ENCODE data around the gene CDC26. TPM values are rescaled to one million over a fixed set of nuclear protein-coding genes. Genes with fewer than 3 reads are reported as not detected.

Gene CDC26
- total RNA-seq, 1 donor from 2014 or later, result 34.8 TPM

DNA sequence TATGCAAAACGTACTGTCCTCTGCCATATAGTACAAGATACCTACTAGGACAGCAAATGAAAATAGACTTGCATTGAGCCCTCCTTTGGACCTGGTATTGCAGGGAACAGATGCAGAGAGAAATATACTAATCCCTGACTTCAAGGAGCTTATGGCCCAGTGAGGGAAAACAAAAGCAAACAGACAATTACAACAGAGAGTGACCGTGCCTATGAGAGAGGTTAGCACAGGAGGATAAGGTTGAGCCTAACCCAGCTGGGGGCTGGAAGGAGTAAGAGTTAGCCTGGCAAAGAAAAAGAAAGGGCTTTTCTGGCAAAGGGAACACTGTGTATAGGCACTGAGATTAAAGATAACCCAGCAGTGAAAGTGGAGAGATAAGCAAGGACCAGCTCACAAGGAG lies 5.5 kb downstream of the CDC26 start:
- TF ChIP-seq, protein P1, sequence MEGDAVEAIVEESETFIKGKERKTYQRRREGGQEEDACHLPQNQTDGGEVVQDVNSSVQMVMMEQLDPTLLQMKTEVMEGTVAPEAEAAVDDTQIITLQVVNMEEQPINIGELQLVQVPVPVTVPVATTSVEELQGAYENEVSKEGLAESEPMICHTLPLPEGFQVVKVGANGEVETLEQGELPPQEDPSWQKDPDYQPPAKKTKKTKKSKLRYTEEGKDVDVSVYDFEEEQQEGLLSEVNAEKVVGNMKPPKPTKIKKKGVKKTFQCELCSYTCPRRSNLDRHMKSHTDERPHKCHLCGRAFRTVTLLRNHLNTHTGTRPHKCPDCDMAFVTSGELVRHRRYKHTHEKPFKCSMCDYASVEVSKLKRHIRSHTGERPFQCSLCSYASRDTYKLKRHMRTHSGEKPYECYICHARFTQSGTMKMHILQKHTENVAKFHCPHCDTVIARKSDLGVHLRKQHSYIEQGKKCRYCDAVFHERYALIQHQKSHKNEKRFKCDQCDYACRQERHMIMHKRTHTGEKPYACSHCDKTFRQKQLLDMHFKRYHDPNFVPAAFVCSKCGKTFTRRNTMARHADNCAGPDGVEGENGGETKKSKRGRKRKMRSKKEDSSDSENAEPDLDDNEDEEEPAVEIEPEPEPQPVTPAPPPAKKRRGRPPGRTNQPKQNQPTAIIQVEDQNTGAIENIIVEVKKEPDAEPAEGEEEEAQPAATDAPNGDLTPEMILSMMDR (conservative IDR thresholded peaks at IDR 0.05), result no peak
- Mint-ChIP-seq H3K4me3 (no peak overlapping the region), H3K27ac (no peak overlapping the region), H3K9me3 (no peaks in the 10 kb centered on the region), H3K27me3 (no peaks in the 10 kb centered on the region), H3K36me3 (peaks cover 22% of the 10 kb centered on the region), H3K4me1 (ENCODE audit: unreplicated experiment) (peaks cover 6% of the 10 kb centered on the region)
- no peak for DNase-seq (ENCODE audit: extremely low spot score, unreplicated experiment)

DNA sequence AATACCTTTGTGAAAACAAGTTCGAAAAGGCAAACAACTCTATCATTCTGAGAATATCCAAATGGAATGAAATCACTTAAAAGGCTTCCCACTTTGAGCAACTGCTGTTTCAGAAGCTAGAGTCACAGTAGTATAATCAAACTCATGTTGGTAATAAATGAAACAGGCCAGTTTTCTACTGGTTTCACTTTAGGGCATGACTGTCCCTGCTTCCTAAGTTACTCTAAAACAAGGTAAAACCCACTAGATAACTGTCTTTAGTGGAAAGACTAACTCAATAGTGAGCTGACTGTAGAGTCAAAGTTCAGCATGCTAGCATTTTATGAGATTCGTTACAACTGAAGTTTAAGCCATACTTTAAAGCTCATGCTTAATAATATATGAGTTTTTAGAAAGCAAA lies 6.0 kb downstream of the CDC26 start:
- no peaks in the 10 kb centered on the region for H3K27me3 Mint-ChIP-seq
- H3K27ac Mint-ChIP-seq, result no peak overlapping the region
- TF ChIP-seq, protein P1 (conservative IDR thresholded peaks at IDR 0.05), result no peak
- DNase-seq (ENCODE audit: extremely low spot score, unreplicated experiment), result no peak
- no peaks in the 10 kb centered on the region for H3K9me3 Mint-ChIP-seq
- H3K4me3 Mint-ChIP-seq, result no peak overlapping the region
- H3K36me3 Mint-ChIP-seq, result peaks cover 24% of the 10 kb centered on the region
- H3K4me1 Mint-ChIP-seq (ENCODE audit: unreplicated experiment), result peaks cover 4% of the 10 kb centered on the region

DNA sequence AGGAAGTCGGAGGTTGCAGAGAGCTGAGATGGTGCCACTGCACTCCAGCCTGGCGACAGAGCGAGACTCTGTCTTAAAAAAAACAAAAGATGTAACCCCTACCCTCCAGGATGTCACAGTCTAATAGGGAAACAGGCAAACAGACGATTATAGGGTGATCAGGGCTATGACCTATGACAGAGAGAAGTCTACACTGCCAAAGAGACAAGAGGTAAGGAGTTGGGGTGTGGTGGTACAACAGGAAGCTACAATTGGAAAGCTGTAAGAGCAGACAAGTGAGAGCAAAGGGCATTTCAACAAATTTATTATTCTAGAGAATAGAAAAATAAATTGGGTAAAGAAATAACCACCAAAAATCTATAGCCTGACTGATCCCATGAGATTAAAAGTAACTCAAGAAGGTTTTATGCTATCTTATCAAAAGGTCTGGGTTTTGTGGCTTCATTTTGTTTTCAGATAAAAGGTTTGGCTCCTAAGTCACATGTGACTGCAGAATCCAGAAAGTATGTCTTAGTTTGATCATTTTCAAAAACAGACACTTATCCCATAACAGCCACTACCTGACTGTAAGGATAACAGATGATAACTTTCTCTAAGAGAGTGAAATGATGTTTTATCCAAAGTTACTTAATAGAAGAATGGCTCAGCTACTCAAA lies 7.3 kb downstream of the CDC26 start:
- Mint-ChIP-seq H3K4me3 (no peak overlapping the region), H3K36me3 (peaks cover 24% of the 10 kb centered on the region), H3K9me3 (no peaks in the 10 kb centered on the region)

DNA sequence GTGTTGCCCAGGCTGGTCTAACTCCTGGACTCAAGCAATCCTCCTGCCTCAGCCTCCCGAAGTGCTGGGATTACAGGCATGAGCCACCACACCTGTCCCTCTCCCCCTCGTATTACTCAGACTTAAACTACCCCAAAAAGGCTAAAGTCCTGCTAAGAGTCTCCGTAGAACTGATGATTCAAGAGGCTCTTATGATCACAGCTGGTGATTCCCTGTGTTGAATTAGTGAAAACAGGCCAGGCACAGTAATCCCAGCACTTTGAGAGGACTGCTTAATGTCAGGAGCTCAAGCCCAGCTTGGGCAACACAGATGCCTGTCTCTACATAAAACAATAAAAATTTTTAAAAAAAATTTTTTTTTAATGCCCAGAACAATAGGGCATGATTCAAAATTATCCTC lies 9.2 kb downstream of the CDC26 start:
- H3K4me3 Mint-ChIP-seq, result no peak overlapping the region
- no peaks in the 10 kb centered on the region for H3K27me3 Mint-ChIP-seq
- H3K27ac Mint-ChIP-seq, result no peak overlapping the region
- TF ChIP-seq, protein P1 (conservative IDR thresholded peaks at IDR 0.05), result no peak
- DNase-seq (ENCODE audit: extremely low spot score, unreplicated experiment), result no peak
- H3K4me1 Mint-ChIP-seq (ENCODE audit: unreplicated experiment), result no peaks in the 10 kb centered on the region
- peaks cover 31% of the 10 kb centered on the region for H3K36me3 Mint-ChIP-seq
- H3K9me3 Mint-ChIP-seq, result no peaks in the 10 kb centered on the region

More for the DNA sequence above, 7.3 kb downstream of the CDC26 start:
- DNase-seq (ENCODE audit: extremely low spot score, unreplicated experiment), result no peak
- Mint-ChIP-seq H3K27ac (no peak overlapping the region), H3K4me1 (ENCODE audit: unreplicated experiment) (no peaks in the 10 kb centered on the region), H3K27me3 (no peaks in the 10 kb centered on the region)
- TF ChIP-seq, protein P1 (conservative IDR thresholded peaks at IDR 0.05), result no peak

DNA sequence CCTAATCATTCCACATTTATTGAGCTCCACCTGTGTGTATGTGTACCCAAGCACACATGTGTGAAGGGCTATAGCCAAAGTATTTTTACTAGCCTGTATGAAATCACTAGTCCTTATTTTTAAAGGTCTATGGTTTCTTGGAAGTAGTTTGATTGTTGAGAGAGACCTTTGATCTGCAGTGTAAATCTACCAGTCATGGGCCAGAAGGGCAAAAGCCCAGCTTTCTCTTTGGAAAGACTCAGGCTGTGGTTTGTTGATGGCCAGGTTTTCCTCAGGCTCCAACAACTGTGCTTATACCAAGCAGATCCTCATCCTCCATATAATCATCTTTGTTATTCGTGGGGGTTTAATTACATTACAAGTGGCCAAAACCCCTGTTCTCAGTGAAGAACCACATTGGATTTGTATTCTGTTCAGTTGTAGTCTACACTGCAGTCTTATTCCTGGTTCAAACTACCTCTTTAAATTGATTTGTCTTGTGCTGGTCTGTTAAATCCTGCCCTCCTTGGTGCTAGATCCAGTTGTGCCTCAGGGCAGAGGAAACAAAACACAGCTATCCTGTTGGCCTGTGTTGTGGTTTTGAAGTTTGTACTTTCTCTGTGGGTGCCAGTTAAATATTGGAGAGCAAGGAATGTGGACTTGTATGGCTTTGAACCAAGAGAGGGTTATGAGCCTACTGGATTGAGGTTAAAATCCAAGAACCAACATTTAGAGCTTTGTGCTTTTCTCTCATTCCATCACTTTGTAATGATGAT lies 13.3 kb downstream of the CDC26 start:
- no peak for DNase-seq (ENCODE audit: extremely low spot score, unreplicated experiment)
- Mint-ChIP-seq H3K27me3 (no peaks in the 10 kb centered on the region), H3K27ac (peak overlapping the region; percentile 56)

More for the DNA sequence above, 13.3 kb downstream of the CDC26 start:
- TF ChIP-seq, protein P1 (conservative IDR thresholded peaks at IDR 0.05), result no peak
- Mint-ChIP-seq H3K36me3 (peaks cover 26% of the 10 kb centered on the region), H3K9me3 (no peaks in the 10 kb centered on the region), H3K4me1 (ENCODE audit: unreplicated experiment) (no peaks in the 10 kb centered on the region), H3K4me3 (no peak overlapping the region)

All from type B pancreatic cell (in vitro differentiated cells).